Endothelial cell of umbilical vein (primary cell): ENCODE data around the gene FOXM1. TPM values are rescaled to one million over a fixed set of nuclear protein-coding genes. Genes with fewer than 3 reads are reported as not detected.

Experiments used
- BruUV-seq: library from RNA; stranded (reverse); fragments of 400-500 nt; replicated peaks from 2 replicates; lab custom pipeline; 2021; lab: Mats Ljungman, UMichigan
- CTCF ChIA-PET: fragments of 300-600, 350-600 bp; sonication (Branson Sonifier 250); formaldehyde crosslinking; loops from one replicate; lab custom pipeline; 2021; ENCODE audit warnings: antibody characterized with exemption, inconsistent platforms; lab: Charles Lee
- POLR2A ChIA-PET: fragments of 300-600, 350-600 bp; sonication (Branson Sonifier 250); formaldehyde crosslinking; loops from one replicate; lab custom pipeline; 2021; ENCODE audit warnings: antibody characterized with exemption, inconsistent platforms; lab: Charles Lee
- DNase-seq: peaks from one replicate; pipeline ENCODE4 v3.0.0-alpha.2; 2011; ENCODE audit warnings: low read depth, low spot score
- FAIRE-seq: peaks from 2 replicates; lab custom pipeline; 2011; peaks lifted over from hg19 to GRCh38; lab: Jason Lieb, UNC
- H2AFZ ChIP-seq: 2 replicates; pipeline ENCODE4 v1.6.0; 2012; ENCODE audit warnings: low read depth, low read length, control low read depth, inconsistent platforms
- H3K27ac ChIP-seq: 2 replicates; pipeline ENCODE4 v1.5.1; 2011; ENCODE audit warnings: low read depth, mild to moderate bottlenecking, control low read depth, low read length, moderate library complexity; ENCODE audit not compliant: insufficient read depth
- H3K27me3 ChIP-seq, 2 experiments: 2 replicates each; pipeline versions ENCODE4 v1.6.0 to v1.6.1; 2011; ENCODE audit warnings: low read length in 2 of 2, mixed read lengths in 1 of 2; ENCODE audit not compliant: control insufficient read depth in 2 of 2, insufficient read depth in 2 of 2
- H3K36me3 ChIP-seq, 2 experiments: 2 replicates in 1 of 2; 3 replicates in 1 of 2; pipeline ENCODE4 v1.5.1; 2011; ENCODE audit warnings: low read length in 2 of 2, mild to moderate bottlenecking in 1 of 2, moderate library complexity in 1 of 2; ENCODE audit not compliant: control insufficient read depth in 2 of 2, insufficient read depth in 2 of 2; ENCODE audit errors: extremely low read depth in 1 of 2
- H3K4me1 ChIP-seq: 3 replicates; pipeline ENCODE4 v1.5.1; 2011; ENCODE audit warnings: mild to moderate bottlenecking, low read length; ENCODE audit not compliant: control insufficient read depth, insufficient read depth; ENCODE audit errors: extremely low read depth
- H3K4me2 ChIP-seq: 2 replicates; pipeline ENCODE4 v1.6.1; 2011; ENCODE audit warnings: low read length, control low read depth, mixed read lengths; ENCODE audit not compliant: insufficient read depth
- H3K4me3 ChIP-seq, 3 experiments: fragments of 200-600 bp in 1 of 3; sonication (generic), shearing (Covaris generic) in 1 of 3; replicated peaks in 1 of 3; 2 replicates each; pipeline ENCODE4 v1.5.1; 2011 to 2016; ENCODE audit warnings: control low read depth in 3 of 3, low read length in 3 of 3, mild to moderate bottlenecking in 2 of 3, inconsistent platforms in 1 of 3, low read depth in 1 of 3, moderate library complexity in 1 of 3; ENCODE audit not compliant: insufficient read depth in 1 of 3
- H3K79me2 ChIP-seq: 2 replicates; pipeline ENCODE4 v1.6.0; 2012; ENCODE audit warnings: low read length, inconsistent platforms; ENCODE audit not compliant: control insufficient read depth, insufficient read depth
- H3K9ac ChIP-seq: replicated peaks from 2 replicates; pipeline ENCODE3; 2011; ENCODE audit warnings: low read length, control low read depth; ENCODE audit not compliant: insufficient read depth; ENCODE audit errors: extremely low read depth
- H3K9me1 ChIP-seq: replicated peaks from 3 replicates; pipeline ENCODE4 v1.6.0; 2011; ENCODE audit warnings: mild to moderate bottlenecking, low read length; ENCODE audit not compliant: control insufficient read depth, insufficient read depth; ENCODE audit errors: extremely low read depth
- H3K9me3 ChIP-seq: replicated peaks from 2 replicates; pipeline ENCODE4 v1.5.1; 2012; ENCODE audit warnings: low read length, inconsistent platforms; ENCODE audit not compliant: control insufficient read depth, insufficient read depth
- H4K20me1 ChIP-seq: replicated peaks from 2 replicates; pipeline ENCODE3; 2011; ENCODE audit warnings: mild to moderate bottlenecking, low read length; ENCODE audit not compliant: control insufficient read depth, insufficient read depth; ENCODE audit errors: extremely low read depth
- EZH2 ChIP-seq: IDR thresholded peaks from 2 replicates; pipeline ENCODE4 v1.6.1; 2012; ENCODE audit warnings: borderline replicate concordance, low read depth, mild to moderate bottlenecking, moderate library complexity, low read length, inconsistent platforms; ENCODE audit not compliant: severe bottlenecking
- FOS ChIP-seq: IDR thresholded peaks from 2 replicates; pipeline ENCODE4 v1.6.1; 2011; ENCODE audit warnings: mild to moderate bottlenecking, low read length, moderate library complexity, borderline replicate concordance; ENCODE audit not compliant: insufficient read depth
- GATA2 ChIP-seq: IDR thresholded peaks from 2 replicates; pipeline ENCODE4 v1.7.0; 2011; ENCODE audit warnings: low read depth, mild to moderate bottlenecking, moderate library complexity, mixed read lengths, low read length; ENCODE audit not compliant: insufficient read length, insufficient read depth
- JUN ChIP-seq: IDR thresholded peaks from 2 replicates; pipeline ENCODE4 v1.6.1; 2011; ENCODE audit warnings: borderline replicate concordance, low read depth; ENCODE audit not compliant: insufficient read length, insufficient read depth
- MYC ChIP-seq: IDR thresholded peaks from one replicate; pipeline ENCODE4 v1.6.1; 2011; ENCODE audit warnings: mild to moderate bottlenecking, low read depth, low read length
- POLR2A ChIP-seq: IDR thresholded peaks from 2 replicates; pipeline ENCODE4 v1.6.1; 2012; ENCODE audit warnings: low read depth, mild to moderate bottlenecking, control low read depth, low read length
- POLR2AphosphoS5 ChIP-seq: IDR thresholded peaks from 2 replicates; pipeline ENCODE4 v1.6.1; 2012; ENCODE audit warnings: low read depth, mild to moderate bottlenecking, control low read depth, low read length, moderate library complexity; ENCODE audit not compliant: insufficient read depth
- dilution Hi-C: fragments of 300-500 bp; cut with MboI; formaldehyde crosslinking; loops from one replicate; pipeline ENCODE4 v1.15.0; 2019; ENCODE audit warnings: low sequenced_read_pairs; ENCODE audit not compliant: extremely low pct_ligation_motif_present
- intact Hi-C: fragments of 100-400 bp; cut with micrococcal nuclease; formaldehyde crosslinking; loops from one replicate; pipeline ENCODE4 v1.10.0; 2022
- polyA plus RNA-seq, 4 experiments: library from polyadenylated mRNA; depleted of rRNA in 3 of 4; stranded (reverse) in 3 of 4; unstranded in 1 of 4; fragments of >200 nt; gene quantifications; 2 replicates each; pipeline versions ENCODE4 v1.2.1 to v1.2.3, GENCODE V29; 2011 to 2012; ENCODE audit warnings: missing spikeins in 1 of 4
- total RNA-seq: library from RNA; stranded (reverse); gene quantifications from 2 replicates; pipeline ENCODE4 v1.2.3, GENCODE V29; 2021
- TF ChIP-seq, protein P1 (sequence below): IDR thresholded peaks from 2 replicates; pipeline ENCODE4 v1.6.1; 2011; ENCODE audit not compliant: insufficient read depth, insufficient read length
- TF ChIP-seq, protein P2 (sequence below), 2 donors: IDR thresholded peaks; 1 replicate in 1 of 2; 2 replicates in 1 of 2; pipeline ENCODE4 v1.5.1; 2011; ENCODE audit warnings: low read length in 2 of 2, mild to moderate bottlenecking in 2 of 2, moderate library complexity in 2 of 2, control low read depth in 1 of 2, inconsistent platforms in 1 of 2, low read depth in 1 of 2; ENCODE audit not compliant: insufficient read depth in 1 of 2; ENCODE audit errors: extremely low read depth in 1 of 2

FOXM1 gene
- total and polyA plus RNA-seq, 2 donors (not counting 3 experiments of a cell fraction or from before 2014, with no cell fraction given), result 43.5 to 136 TPM

DNA sequence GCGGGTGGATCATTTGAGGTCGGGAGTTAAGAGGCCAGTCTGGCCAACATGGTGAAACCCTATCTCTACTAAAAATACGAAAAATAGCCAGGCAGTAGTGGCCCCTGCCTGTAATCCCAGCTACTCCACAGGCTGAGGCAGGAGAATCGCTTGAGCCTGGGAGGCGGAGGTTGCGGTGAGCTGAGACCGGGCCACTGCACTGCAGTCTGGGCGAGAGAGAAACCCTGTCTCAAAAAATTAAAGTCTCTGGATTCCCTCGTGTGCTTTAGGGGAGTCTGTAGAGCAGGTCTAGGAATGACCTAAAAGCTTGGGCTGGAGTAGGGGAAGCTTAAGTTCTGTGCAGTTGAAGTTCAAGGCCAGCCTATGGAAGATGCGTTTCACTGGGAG is 13.0 kb upstream of the FOXM1 start:
- Histone ChIP-seq H3K9me1 (no peaks in the 10 kb centered on the region), H3K27me3 (no peaks in the 10 kb centered on the region), H3K4me2 (peak overlapping the region; percentile 68), H3K79me2 (peaks cover 17% of the 10 kb centered on the region), H4K20me1 (no peaks in the 10 kb centered on the region), H3K4me1 (peaks cover 11% of the 10 kb centered on the region), H3K9ac (peak overlapping the region; percentile 80), H3K9me3 (no peaks in the 10 kb centered on the region), H3K27ac (peak overlapping the region; percentile 59), H3K36me3 (peaks cover 3% of the 10 kb centered on the region in 2 experiments), H3K4me3 (peak overlapping the region in 2 of 3 experiments; percentile 32 to 52), H2AFZ (peak overlapping the region; percentile 92)
- TSS peak; percentile 81 for BruUV-seq
- no peak for FAIRE-seq
- ChIA-PET POLR2A (interaction anchor here (1.3 kb wide), 2 partner anchors 13 to 145 kb away, joined by 4 to 5 read pairs; partner anchors contain the start of genes FOXM1 and RHNO1), CTCF (interaction anchor here (0.6 to 3.6 kb wide), 8 partner anchors 12 to 152 kb away, joined by 3 to 18 read pairs (median 6); partner anchors contain the start of genes FOXM1 and RHNO1)
- intact Hi-C loops, result loop anchor here (1.0 kb wide), 3 partner anchors 13 to 74 kb away; partner anchors contain the start of genes FOXM1 and RHNO1
- no peak for DNase-seq
- dilution Hi-C loops, result no loop called here
- no peak for TF ChIP-seq MYC
- TF ChIP-seq EZH2, result no peak
- no peak for TF ChIP-seq POLR2AphosphoS5
- TF ChIP-seq, protein P1, sequence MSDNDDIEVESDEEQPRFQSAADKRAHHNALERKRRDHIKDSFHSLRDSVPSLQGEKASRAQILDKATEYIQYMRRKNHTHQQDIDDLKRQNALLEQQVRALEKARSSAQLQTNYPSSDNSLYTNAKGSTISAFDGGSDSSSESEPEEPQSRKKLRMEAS, result no peak
- TF ChIP-seq FOS, result no peak
- no peak for TF ChIP-seq JUN
- no peak for TF ChIP-seq GATA2
- TF ChIP-seq, protein P2, sequence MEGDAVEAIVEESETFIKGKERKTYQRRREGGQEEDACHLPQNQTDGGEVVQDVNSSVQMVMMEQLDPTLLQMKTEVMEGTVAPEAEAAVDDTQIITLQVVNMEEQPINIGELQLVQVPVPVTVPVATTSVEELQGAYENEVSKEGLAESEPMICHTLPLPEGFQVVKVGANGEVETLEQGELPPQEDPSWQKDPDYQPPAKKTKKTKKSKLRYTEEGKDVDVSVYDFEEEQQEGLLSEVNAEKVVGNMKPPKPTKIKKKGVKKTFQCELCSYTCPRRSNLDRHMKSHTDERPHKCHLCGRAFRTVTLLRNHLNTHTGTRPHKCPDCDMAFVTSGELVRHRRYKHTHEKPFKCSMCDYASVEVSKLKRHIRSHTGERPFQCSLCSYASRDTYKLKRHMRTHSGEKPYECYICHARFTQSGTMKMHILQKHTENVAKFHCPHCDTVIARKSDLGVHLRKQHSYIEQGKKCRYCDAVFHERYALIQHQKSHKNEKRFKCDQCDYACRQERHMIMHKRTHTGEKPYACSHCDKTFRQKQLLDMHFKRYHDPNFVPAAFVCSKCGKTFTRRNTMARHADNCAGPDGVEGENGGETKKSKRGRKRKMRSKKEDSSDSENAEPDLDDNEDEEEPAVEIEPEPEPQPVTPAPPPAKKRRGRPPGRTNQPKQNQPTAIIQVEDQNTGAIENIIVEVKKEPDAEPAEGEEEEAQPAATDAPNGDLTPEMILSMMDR (IDR thresholded peaks at IDR 0.05; ENCODE audit: extremely low read depth in 1 of 2, insufficient read depth in 1 of 2, low read depth in 1 of 2, low read length in 2 of 2), result no peak
- TF ChIP-seq POLR2A, result no peak
